CD14-positive monocyte (primary cell): ENCODE measurements around the gene DSTN. TPM values are rescaled to one million over a fixed set of nuclear protein-coding genes. Genes with fewer than 3 reads are reported as not detected.

Experiments
- DNase-seq, 3 donors: peaks; one replicate each; pipeline ENCODE4 v3.0.0-alpha.2; 2011 to 2022
- H2AFZ ChIP-seq: 2 replicates; pipeline ENCODE4 v1.6.0; 2012; ENCODE audit warnings: mild to moderate bottlenecking, low read depth, low read length, inconsistent platforms; ENCODE audit not compliant: insufficient read depth, poor library complexity, severe bottlenecking
- H3K27ac ChIP-seq, 2 donors: 1 replicate in 1 of 2; 2 replicates in 1 of 2; pipeline ENCODE4 v1.5.1; 2012 to 2013; ENCODE audit warnings: low read length in 2 of 2, control low read depth in 1 of 2, inconsistent platforms in 1 of 2, low read depth in 1 of 2, mild to moderate bottlenecking in 1 of 2
- H3K27me3 ChIP-seq, 2 donors: one replicate each; pipeline versions ENCODE4 v1.6.0 to v1.6.1; 2011 to 2013; ENCODE audit warnings: low read length in 2 of 2; ENCODE audit not compliant: control insufficient read depth in 2 of 2, insufficient read depth in 2 of 2
- H3K36me3 ChIP-seq, 2 donors: replicated peaks in 1 of 2; 1 replicate in 1 of 2; 2 replicates in 1 of 2; pipeline versions ENCODE4 v1.5.1 to v1.6.1; 2012 to 2013; ENCODE audit warnings: low read length in 2 of 2, control low read depth in 1 of 2, inconsistent platforms in 1 of 2, mild to moderate bottlenecking in 1 of 2; ENCODE audit not compliant: insufficient read depth in 2 of 2, control insufficient read depth in 1 of 2
- H3K4me1 ChIP-seq, 2 donors: 1 replicate in 1 of 2; 2 replicates in 1 of 2; pipeline versions ENCODE4 v1.5.1 to v1.6.1; 2012 to 2013; ENCODE audit warnings: low read length in 2 of 2, control low read depth in 1 of 2, inconsistent platforms in 1 of 2, mild to moderate bottlenecking in 1 of 2, moderate library complexity in 1 of 2; ENCODE audit not compliant: insufficient read depth in 2 of 2, control insufficient read depth in 1 of 2
- H3K4me2 ChIP-seq: replicated peaks from 2 replicates; pipeline ENCODE3; 2012; ENCODE audit warnings: low read length, moderate library complexity, mild to moderate bottlenecking; ENCODE audit not compliant: poor library complexity, severe bottlenecking; ENCODE audit errors: extremely low read depth
- H3K4me3 ChIP-seq, 3 experiments: fragments of 200-600 bp in 1 of 3; sonication (generic) in 1 of 3; replicated peaks in 1 of 3; 1 replicate in 2 of 3; 2 replicates in 1 of 3; pipeline ENCODE4 v1.5.1; 2011 to 2013; ENCODE audit warnings: low read length in 3 of 3, mild to moderate bottlenecking in 3 of 3, control low read depth in 2 of 3, low read depth in 2 of 3, inconsistent platforms in 1 of 3, moderate library complexity in 1 of 3
- H3K79me2 ChIP-seq: 2 replicates; pipeline ENCODE4 v1.6.0; 2012; ENCODE audit warnings: mild to moderate bottlenecking, control low read depth, inconsistent platforms, low read length, moderate library complexity; ENCODE audit not compliant: insufficient read depth
- H3K9ac ChIP-seq: 2 replicates; pipeline ENCODE4 v1.6.0; 2017; ENCODE audit warnings: low read length, mild to moderate bottlenecking; ENCODE audit not compliant: insufficient read depth, poor library complexity, severe bottlenecking
- H3K9me3 ChIP-seq, 2 donors: replicated peaks in 1 of 2; 1 replicate in 1 of 2; 2 replicates in 1 of 2; pipeline versions ENCODE4 v1.5.1 to v1.6.1; 2012 to 2013; ENCODE audit warnings: low read length in 2 of 2, control low read depth in 1 of 2; ENCODE audit not compliant: control insufficient read depth in 1 of 2, insufficient read depth in 1 of 2
- H4K20me1 ChIP-seq: 2 replicates; pipeline ENCODE4 v1.6.0; 2012; ENCODE audit warnings: mild to moderate bottlenecking, low read length, control low read depth, moderate library complexity; ENCODE audit not compliant: insufficient read depth
- H3K27ac Mint-ChIP-seq, 7 donors: one replicate each; pipeline ENCODE4 v1.8.0; 2020; ENCODE audit warnings: mild to moderate bottlenecking in 7 of 7, mixed read lengths in 7 of 7, moderate library complexity in 6 of 7, inconsistent platforms in 2 of 7
- H3K27me3 Mint-ChIP-seq, 3 donors: one replicate each; pipeline ENCODE4 v1.8.0; 2021 to 2022; ENCODE audit warnings: low read depth in 3 of 3, mild to moderate bottlenecking in 3 of 3, mixed read lengths in 3 of 3, moderate library complexity in 3 of 3, inconsistent platforms in 1 of 3
- H3K36me3 Mint-ChIP-seq, 2 donors: one replicate each; pipeline ENCODE4 v1.8.0; 2020; ENCODE audit warnings: mixed read lengths in 2 of 2, inconsistent platforms in 1 of 2, mild to moderate bottlenecking in 1 of 2
- H3K4me1 Mint-ChIP-seq: one replicate; pipeline ENCODE4 v1.8.0; 2020; ENCODE audit warnings: mild to moderate bottlenecking, mixed read lengths
- H3K4me3 Mint-ChIP-seq, 2 donors: one replicate each; pipeline ENCODE4 v1.8.0; 2020; ENCODE audit warnings: mild to moderate bottlenecking in 2 of 2, mixed read lengths in 2 of 2, moderate library complexity in 1 of 2
- H3K9me3 Mint-ChIP-seq, 7 donors: one replicate each; pipeline ENCODE4 v1.8.0; 2020 to 2022; ENCODE audit warnings: mixed read lengths in 7 of 7, mild to moderate bottlenecking in 6 of 7, moderate library complexity in 6 of 7, inconsistent platforms in 2 of 7
- CTCF ChIP-seq: fragments of 200-600 bp; IDR thresholded peaks from one replicate; pipeline ENCODE4 v1.8.0; 2022; ENCODE audit warnings: antibody characterized with exemption, mild to moderate bottlenecking
- WGBS: methylation state at CpG from one replicate; pipeline ENCODE4 v1.1.5; 2013; ENCODE audit warnings: missing lambda C conversion rate; ENCODE audit not compliant: insufficient coverage; 5-methylcytosine and 5-hydroxymethylcytosine counted together
- intact Hi-C, 2 donors: fragments of 100-400 bp; cut with micrococcal nuclease; formaldehyde crosslinking; loops; one replicate each; pipeline versions ENCODE4 v1.15.0 to v1.15.1; 2023
- polyA plus RNA-seq, 3 donors: library from polyadenylated mRNA; depleted of rRNA in 1 of 3; unstranded in 2 of 3; stranded (reverse) in 1 of 3; fragments of 300-500 nt in 2 of 3; fragments of >200 nt in 1 of 3; fragmentation: Illumina TruSeq in 2 of 3; gene quantifications; 1 replicate in 2 of 3; 2 replicates in 1 of 3; pipeline ENCODE4 v1.2.3, GENCODE V29; 2012 to 2021

Gene DSTN
- polyA plus RNA-seq, 3 donors: 15.6 to 63.8 (median 58.4) TPM

GRCh38 chr20:17543531-17544131 is 26.2 kb upstream of the DSTN start:
- Histone ChIP-seq H3K27ac (no peak overlapping the region), H3K9ac (no peak overlapping the region), H3K9me3 (no peaks in the 10 kb centered on the region), H3K36me3 (no peaks in the 10 kb centered on the region), H3K79me2 (no peaks in the 10 kb centered on the region), H3K4me3 (no peak overlapping the region), H2AFZ (no peak overlapping the region), H3K27me3 (peaks cover 0 to 2% of the 10 kb centered on the region in 2 donors), H4K20me1 (no peaks in the 10 kb centered on the region), H3K4me1 (no peaks in the 10 kb centered on the region), H3K4me2 (no peak overlapping the region)
- H3K9me3 Mint-ChIP-seq: no peaks in the 10 kb centered on the region
- no peak for DNase-seq
- 46% methylated on average over 2 of the region's 5 CpGs for WGBS
- intact Hi-C loops: no loop called here
- peak overlapping the region in 1 of 7 donors; percentile 30 for H3K27ac Mint-ChIP-seq
- no peak for TF ChIP-seq CTCF
- H3K4me1 Mint-ChIP-seq: peaks cover 2% of the 10 kb centered on the region
- H3K4me3 Mint-ChIP-seq: no peak overlapping the region
- H3K27me3 Mint-ChIP-seq: peaks cover 6 to 12% (median 6%) of the 10 kb centered on the region in 3 donors
- H3K36me3 Mint-ChIP-seq: no peaks in the 10 kb centered on the region

GRCh38 chr20:17545127-17545526 is 24.7 kb upstream of the DSTN start:
- H3K4me3 ChIP-seq: no peak overlapping the region
- H3K4me1 ChIP-seq: no peaks in the 10 kb centered on the region
- no peak overlapping the region for H3K27ac ChIP-seq
- no peaks in the 10 kb centered on the region for H3K36me3 ChIP-seq
- H3K9ac ChIP-seq: no peak overlapping the region
- Mint-ChIP-seq H3K36me3 (no peaks in the 10 kb centered on the region), H3K4me1 (no peaks in the 10 kb centered on the region), H3K4me3 (no peak overlapping the region), H3K27ac (no peak overlapping the region), H3K27me3 (peaks cover 5 to 8% (median 6%) of the 10 kb centered on the region in 3 donors), H3K9me3 (peaks cover 0 to 2% (median 0%) of the 10 kb centered on the region in 7 donors)
- intact Hi-C loops: no loop called here
- DNase-seq: no peak
- H3K27me3 ChIP-seq: peaks cover 0 to 2% of the 10 kb centered on the region in 2 donors
- H3K4me2 ChIP-seq: no peak overlapping the region
- WGBS: 96% methylated on average over 4 of the region's 4 CpGs
- TF ChIP-seq CTCF: no peak
- no peak overlapping the region for H2AFZ ChIP-seq
- no peaks in the 10 kb centered on the region for H3K9me3 ChIP-seq
- H4K20me1 ChIP-seq: no peaks in the 10 kb centered on the region
- no peaks in the 10 kb centered on the region for H3K79me2 ChIP-seq
